DND-41 (cell line): ENCODE measurements around the gene GUCA2A.
"Not testable (repeated sequence)": the region's sequence is repeated elsewhere in the genome, so short reads cannot be mapped to it uniquely, and the experiment has no call there.

Experiments used
- ATAC-seq: fragments of 200-7000 bp; cut with Tn5 transposase; 3 replicates; pipeline ENCODE4 v1.9.1; 2021; ENCODE audit warnings: low read depth; ENCODE audit not compliant: insufficient read depth
- DNase-seq: peaks from one replicate; pipeline ENCODE4 v3.0.0-alpha.2; 2020
- H2AFZ ChIP-seq: 2 replicates; pipeline ENCODE4 v1.6.0; 2012; ENCODE audit warnings: low read depth, low read length
- H3K27ac ChIP-seq: 2 replicates; pipeline ENCODE4 v1.5.1; 2012; ENCODE audit warnings: low read length, inconsistent platforms
- H3K27me3 ChIP-seq: fragments of 200-600 bp; sonication (generic); 2 replicates; pipeline ENCODE4 v1.6.0; 2012; ENCODE audit warnings: low read length, mild to moderate bottlenecking, inconsistent platforms; ENCODE audit not compliant: insufficient read depth, poor library complexity
- H3K36me3 ChIP-seq: 2 replicates; pipeline ENCODE4 v1.5.1; 2012; ENCODE audit warnings: low read length, inconsistent platforms; ENCODE audit not compliant: insufficient read depth
- H3K4me1 ChIP-seq: 2 replicates; pipeline ENCODE4 v1.5.1; 2012; ENCODE audit warnings: mild to moderate bottlenecking, low read length; ENCODE audit not compliant: insufficient read depth
- H3K4me2 ChIP-seq: 2 replicates; pipeline ENCODE4 v1.6.0; 2012; ENCODE audit warnings: mild to moderate bottlenecking, moderate library complexity, low read length, inconsistent platforms; ENCODE audit not compliant: insufficient read depth
- H3K4me3 ChIP-seq, 2 experiments: fragments of 200-600 bp in 1 of 2; shearing (Covaris generic) in 1 of 2; 2 replicates each; pipeline ENCODE4 v1.5.1; 2012 to 2016; ENCODE audit warnings: inconsistent platforms in 2 of 2, low read length in 2 of 2, mild to moderate bottlenecking in 2 of 2, low read depth in 1 of 2, moderate library complexity in 1 of 2
- H3K79me2 ChIP-seq: 2 replicates; pipeline ENCODE4 v1.6.0; 2012; ENCODE audit warnings: low read length, inconsistent platforms; ENCODE audit not compliant: insufficient read depth
- H3K9ac ChIP-seq: 2 replicates; pipeline ENCODE4 v1.6.0; 2012; ENCODE audit warnings: low read depth, mild to moderate bottlenecking, inconsistent platforms, low read length, moderate library complexity
- H3K9me3 ChIP-seq: 2 replicates; pipeline ENCODE4 v1.5.1; 2012; ENCODE audit warnings: low read length, moderate library complexity, mild to moderate bottlenecking, inconsistent platforms; ENCODE audit not compliant: insufficient read depth, severe bottlenecking
- H4K20me1 ChIP-seq: 2 replicates; pipeline ENCODE4 v1.6.0; 2012; ENCODE audit warnings: low read length; ENCODE audit not compliant: insufficient read depth
- EZH2 ChIP-seq: IDR thresholded peaks from 3 replicates; pipeline ENCODE4 v1.6.1; 2012; ENCODE audit warnings: borderline replicate concordance, low read depth, mild to moderate bottlenecking, moderate library complexity, low read length, inconsistent platforms; ENCODE audit not compliant: severe bottlenecking
- TF ChIP-seq, protein P1 (sequence below): IDR thresholded peaks from 2 replicates; pipeline ENCODE4 v1.5.1; 2012; ENCODE audit warnings: borderline replicate concordance, low read length, moderate library complexity, mild to moderate bottlenecking; ENCODE audit not compliant: poor library complexity, severe bottlenecking; ENCODE audit errors: extremely low read depth

GUCA2A gene

DNA sequence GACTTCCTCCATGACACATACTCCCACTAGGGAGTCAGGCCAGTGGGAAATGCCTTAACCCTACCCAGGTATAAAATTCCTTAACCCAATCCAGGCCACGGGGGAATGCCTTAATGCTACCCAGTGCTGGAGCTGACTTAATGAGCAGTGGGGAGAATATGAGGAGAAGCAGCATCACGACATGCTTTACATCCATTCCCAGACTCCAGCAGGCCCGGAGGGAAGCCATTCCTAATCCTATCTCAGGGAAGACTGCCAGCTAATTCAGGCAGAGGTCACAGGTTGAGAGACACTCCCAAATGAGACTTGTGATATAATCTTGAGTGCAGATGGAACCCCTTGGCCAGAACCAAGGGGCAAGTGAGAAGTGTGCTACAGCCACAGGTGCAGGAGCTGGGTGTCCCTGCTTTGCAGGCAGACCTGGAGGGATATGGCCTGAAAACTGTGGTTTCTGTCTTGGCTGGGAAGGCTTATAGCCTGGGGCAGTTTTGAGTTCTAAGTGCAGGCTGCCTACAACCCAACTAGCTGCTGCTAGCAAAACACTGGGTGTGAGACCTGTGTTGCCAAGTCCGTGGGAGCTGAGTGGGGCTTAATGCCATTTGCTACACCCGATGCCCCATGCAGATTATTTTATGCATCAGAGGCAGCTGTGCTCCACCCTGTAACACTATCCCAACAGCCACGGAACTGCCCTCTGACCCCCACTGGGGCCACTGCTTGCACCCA, 45.1 kb upstream of the GUCA2A start:
- Histone ChIP-seq H3K4me2 (no peak overlapping the region), H3K27ac (no peak overlapping the region), H3K4me3 (no peak overlapping the region), H2AFZ (no peak overlapping the region), H3K9me3 (no peaks in the 10 kb centered on the region), H3K27me3 (no peaks in the 10 kb centered on the region), H3K4me1 (no peaks in the 10 kb centered on the region), H3K9ac (no peak overlapping the region), H3K36me3 (peaks cover 40% of the 10 kb centered on the region), H3K79me2 (peaks cover 63% of the 10 kb centered on the region), H4K20me1 (peaks cover 14% of the 10 kb centered on the region; the same call in 1 of the 2 replicates)
- TF ChIP-seq, protein P1, sequence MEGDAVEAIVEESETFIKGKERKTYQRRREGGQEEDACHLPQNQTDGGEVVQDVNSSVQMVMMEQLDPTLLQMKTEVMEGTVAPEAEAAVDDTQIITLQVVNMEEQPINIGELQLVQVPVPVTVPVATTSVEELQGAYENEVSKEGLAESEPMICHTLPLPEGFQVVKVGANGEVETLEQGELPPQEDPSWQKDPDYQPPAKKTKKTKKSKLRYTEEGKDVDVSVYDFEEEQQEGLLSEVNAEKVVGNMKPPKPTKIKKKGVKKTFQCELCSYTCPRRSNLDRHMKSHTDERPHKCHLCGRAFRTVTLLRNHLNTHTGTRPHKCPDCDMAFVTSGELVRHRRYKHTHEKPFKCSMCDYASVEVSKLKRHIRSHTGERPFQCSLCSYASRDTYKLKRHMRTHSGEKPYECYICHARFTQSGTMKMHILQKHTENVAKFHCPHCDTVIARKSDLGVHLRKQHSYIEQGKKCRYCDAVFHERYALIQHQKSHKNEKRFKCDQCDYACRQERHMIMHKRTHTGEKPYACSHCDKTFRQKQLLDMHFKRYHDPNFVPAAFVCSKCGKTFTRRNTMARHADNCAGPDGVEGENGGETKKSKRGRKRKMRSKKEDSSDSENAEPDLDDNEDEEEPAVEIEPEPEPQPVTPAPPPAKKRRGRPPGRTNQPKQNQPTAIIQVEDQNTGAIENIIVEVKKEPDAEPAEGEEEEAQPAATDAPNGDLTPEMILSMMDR, result no peak
- no peak for TF ChIP-seq EZH2
- ATAC-seq (no peak), DNase-seq (no peak)

- Histone ChIP-seq H3K79me2 (peaks cover 40% of the 10 kb centered on the region), H3K36me3 (peaks cover 42% of the 10 kb centered on the region)
Observed at GRCh38 chr1:42206930-42207329, 42.4 kb upstream of the GUCA2A start.

GRCh38 chr1:42206164-42206563, 41.6 kb upstream of the GUCA2A start:
- H3K79me2 ChIP-seq, result peaks cover 34% of the 10 kb centered on the region
- DNase-seq (no peak), ATAC-seq (no peak)
- H4K20me1 ChIP-seq, result peaks cover 14% of the 10 kb centered on the region; the same call in 1 of the 2 replicates
- TF ChIP-seq, protein P1, result no peak
- peaks cover 37% of the 10 kb centered on the region for H3K36me3 ChIP-seq
- H3K4me3 ChIP-seq, result no peak overlapping the region
- H3K9ac ChIP-seq, result no peak overlapping the region
- no peak overlapping the region for H3K27ac ChIP-seq
- no peak overlapping the region for H2AFZ ChIP-seq
- no peak overlapping the region for H3K4me2 ChIP-seq
- H3K27me3 ChIP-seq, result no peaks in the 10 kb centered on the region
- H3K9me3 ChIP-seq, result peaks cover 2% of the 10 kb centered on the region
- no peaks in the 10 kb centered on the region for H3K4me1 ChIP-seq

More at GRCh38 chr1:42206930-42207329, 42.4 kb upstream of the GUCA2A start:
- not testable (repeated sequence) for DNase-seq, H3K4me3 ChIP-seq, H2AFZ ChIP-seq, H3K4me2 ChIP-seq, H3K27me3 ChIP-seq, H3K27ac ChIP-seq, H3K9me3 ChIP-seq, H3K9ac ChIP-seq, ATAC-seq, H3K4me1 ChIP-seq
- H4K20me1 ChIP-seq, result peaks cover 14% of the 10 kb centered on the region; the same call in 1 of the 2 replicates

GRCh38 chr1:42201986-42202385, 37.4 kb upstream of the GUCA2A start:
- H3K36me3 ChIP-seq, result peaks cover 52% of the 10 kb centered on the region
- no peak overlapping the region for H3K9ac ChIP-seq
- no peaks in the 10 kb centered on the region for H4K20me1 ChIP-seq
- H3K9me3 ChIP-seq, result peaks cover 2% of the 10 kb centered on the region
- ATAC-seq (no peak), DNase-seq (no peak)
- peaks cover 2% of the 10 kb centered on the region; the same call in 1 of the 2 replicates for H3K79me2 ChIP-seq
- no peak overlapping the region for H3K4me2 ChIP-seq
- no peak overlapping the region for H2AFZ ChIP-seq
- no peaks in the 10 kb centered on the region for H3K4me1 ChIP-seq
- no peak overlapping the region for H3K4me3 ChIP-seq
- H3K27me3 ChIP-seq, result no peaks in the 10 kb centered on the region
- TF ChIP-seq EZH2, result no peak
- TF ChIP-seq, protein P1, result no peak
- H3K27ac ChIP-seq, result no peak overlapping the region
